NCI-H1092 treated with DMSO at 0.1 percent for 48 hours (cell line): ENCODE results near the gene RAB18.
A peak's percentile ranks its signal among the peaks of the same experiment; 100 is the strongest.
"Not testable (repeated sequence)": the region's sequence is repeated elsewhere in the genome, so short reads cannot be mapped to it uniquely, and the experiment has no call there.

Experiments used
- DNase-seq: peaks from one replicate; lab custom pipeline; 2025; lab: John Stamatoyannopoulos, UW

The RAB18 gene

GRCh38 chr10:27547047-27547446, 42.9 kb downstream of the RAB18 start:
- DNase-seq, result no peak

GRCh38 chr10:27547482-27547881, 43.4 kb downstream of the RAB18 start:
- no peak for DNase-seq

GRCh38 chr10:27550823-27551222, 46.7 kb downstream of the RAB18 start:
- no peak for DNase-seq

- DNase-seq, result peak; percentile 2
These were observed 54.5 kb downstream of the RAB18 start for GRCh38 chr10:27558612-27559020.

DNA sequence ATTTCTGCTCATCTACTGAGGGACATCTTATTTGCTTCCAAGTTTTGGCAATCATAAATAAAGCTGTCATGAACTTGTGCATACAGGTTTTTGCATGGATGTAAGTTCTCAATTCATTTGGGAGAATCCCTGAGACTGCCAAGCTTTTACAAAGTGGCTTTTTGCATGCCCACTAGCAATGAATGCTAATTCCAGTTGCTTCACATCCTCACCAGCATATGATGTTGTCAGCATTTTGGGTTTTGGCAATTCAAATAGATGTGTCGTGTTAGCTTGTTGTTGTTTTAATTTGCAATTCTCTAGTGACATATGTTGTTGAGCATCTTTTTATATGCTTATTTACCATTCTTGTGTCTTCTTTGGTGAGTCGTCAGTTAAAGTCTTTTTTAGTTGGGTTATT, 57.2 kb downstream of the RAB18 start:
- no peak for DNase-seq

DNA sequence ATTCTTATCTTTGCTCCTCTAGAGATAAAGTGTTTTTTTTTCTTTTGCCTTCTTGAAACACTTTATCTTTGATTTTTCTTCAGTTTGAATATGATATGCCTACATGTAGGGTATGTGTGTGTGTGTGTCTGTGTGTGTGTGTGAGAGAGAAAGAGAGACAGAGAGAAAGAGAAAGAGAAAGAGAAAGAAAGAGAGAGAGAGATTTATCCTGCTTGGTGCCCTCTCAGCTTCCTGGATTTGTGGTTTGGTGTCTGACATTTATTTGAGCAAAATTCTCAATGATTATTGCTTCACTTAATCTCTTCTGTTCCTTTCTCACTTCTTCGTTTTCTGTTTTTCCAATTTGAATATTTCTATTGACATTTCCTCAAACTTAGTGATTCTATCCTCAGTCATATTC, 60.3 kb downstream of the RAB18 start:
- DNase-seq, result no peak

DNA sequence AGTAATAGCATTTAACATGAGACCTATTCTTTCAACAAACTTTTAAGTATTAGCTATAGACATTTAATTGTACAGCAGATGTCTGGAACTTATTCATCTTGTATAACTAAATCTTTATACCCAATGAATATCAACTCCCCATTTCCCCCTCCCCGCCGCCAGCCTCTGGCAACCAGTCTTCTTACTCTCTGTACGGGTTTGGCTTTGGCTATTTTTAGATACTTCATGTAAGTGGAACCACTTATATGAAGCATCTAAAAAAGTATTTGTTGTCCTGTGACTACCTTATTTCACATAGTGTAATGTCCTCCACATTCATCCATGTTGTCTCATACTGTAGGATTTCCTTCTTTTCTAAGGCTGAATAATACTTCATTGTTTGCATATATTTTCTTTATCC, 60.8 kb downstream of the RAB18 start:
- no peak for DNase-seq

- DNase-seq, result no peak
These were observed 64.4 kb downstream of the RAB18 start for GRCh38 chr10:27568196-27569175.

DNA sequence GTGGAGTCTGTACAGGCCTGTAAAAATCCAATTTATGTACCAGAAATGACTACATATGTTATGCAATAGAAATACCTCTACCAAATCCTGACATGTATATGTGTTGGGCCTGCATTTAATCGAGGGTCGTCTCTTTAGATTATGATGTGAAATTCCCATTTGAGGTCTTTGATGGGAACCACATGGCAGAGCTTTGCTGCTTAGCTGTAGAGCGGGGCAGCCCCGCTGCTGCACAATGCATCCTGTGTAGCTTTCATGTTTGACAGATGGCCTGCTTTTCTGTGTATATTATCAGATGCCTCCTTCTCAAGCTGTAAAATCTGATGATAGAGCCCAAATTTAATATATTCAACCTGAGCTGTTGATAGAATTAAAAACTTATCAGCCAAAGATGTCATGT, 65.8 kb downstream of the RAB18 start:
- no peak for DNase-seq

DNA sequence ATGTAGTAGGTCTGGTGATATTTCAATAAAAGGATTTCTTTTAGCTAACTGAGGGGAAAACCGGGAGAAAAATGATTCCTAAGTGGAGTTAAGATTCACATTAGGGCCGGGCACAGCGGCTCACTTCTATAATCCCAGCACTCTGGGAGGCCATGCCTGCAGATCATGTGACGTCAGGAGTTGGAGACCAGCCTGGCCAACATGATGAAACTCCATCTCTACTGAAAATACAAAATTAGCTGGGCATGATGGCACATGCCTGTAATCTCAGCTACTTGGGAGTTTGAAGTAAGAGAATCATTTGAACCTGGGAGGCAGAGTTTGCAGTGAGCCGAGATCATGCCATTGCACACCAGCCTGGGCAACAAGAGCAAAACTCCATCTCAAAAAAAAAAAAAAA, 72.9 kb downstream of the RAB18 start:
- DNase-seq, result not testable (repeated sequence)

DNA sequence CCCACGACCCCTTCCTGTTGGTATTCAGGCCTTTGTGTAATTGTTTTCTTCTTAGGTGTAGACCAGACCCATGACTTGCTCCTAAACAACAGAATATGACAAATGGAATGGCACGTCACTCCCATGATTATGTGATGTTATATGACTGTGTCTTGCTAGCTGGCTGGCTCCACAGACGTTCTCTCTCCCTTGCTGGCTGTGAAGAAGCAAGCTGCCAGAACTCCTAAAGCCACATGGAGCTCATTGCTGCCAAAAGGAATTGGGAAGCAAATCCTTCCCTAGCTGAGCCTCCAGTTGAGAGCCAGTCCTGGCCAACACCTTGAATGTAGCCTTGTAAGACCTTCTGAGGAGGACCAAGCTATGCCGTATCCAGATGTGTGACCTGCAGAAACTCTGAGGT, 74.2 kb downstream of the RAB18 start:
- no peak for DNase-seq

- DNase-seq, result no peak
These were observed 77.1 kb downstream of the RAB18 start for GRCh38 chr10:27581225-27581624.

DNA sequence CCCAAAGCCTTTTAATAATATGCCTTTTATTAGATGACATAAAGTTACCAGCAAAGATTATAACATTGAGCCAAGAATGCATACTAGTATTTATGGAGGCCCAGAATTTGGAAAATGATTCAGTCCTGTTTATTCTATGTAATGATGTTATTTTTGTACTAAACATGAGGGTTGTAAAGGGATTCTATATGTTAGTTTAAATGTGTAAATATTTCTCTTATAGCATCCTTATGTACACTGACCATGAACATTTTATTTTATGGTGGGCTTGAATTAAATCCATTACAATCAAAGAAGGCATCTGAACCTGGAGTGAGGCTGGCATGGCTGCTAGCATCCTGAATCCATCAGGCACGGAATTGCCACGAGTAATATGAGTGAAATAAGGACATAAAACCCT, 80.2 kb downstream of the RAB18 start:
- DNase-seq, result no peak
